ENCODE results near the gene GPR78.
"Not testable (repeated sequence)": the region's sequence is repeated elsewhere in the genome, so short reads cannot be mapped to it uniquely, and the experiment has no call there.

GPR78 gene

DNA sequence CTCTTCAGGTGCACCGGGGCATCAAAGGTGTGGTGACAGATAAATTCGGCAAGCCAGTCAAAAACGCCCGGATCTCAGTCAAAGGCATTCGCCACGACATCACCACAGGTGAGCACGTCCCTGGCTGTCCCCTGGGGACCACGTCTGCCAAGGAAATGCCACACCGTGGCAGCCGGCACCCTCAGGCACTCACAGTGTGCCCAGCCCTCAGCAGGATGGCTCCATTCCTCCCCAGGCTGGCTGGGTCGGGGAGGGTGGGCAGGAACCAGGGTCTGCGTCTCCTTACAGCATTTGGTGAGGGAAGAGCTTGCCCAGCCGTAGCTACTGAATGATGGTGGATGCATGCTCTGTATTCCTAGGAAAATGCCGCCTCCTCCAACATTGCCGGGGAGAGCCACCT is 38.2 kb downstream of the GPR78 start:
- DNase-seq, result no peak

DNA sequence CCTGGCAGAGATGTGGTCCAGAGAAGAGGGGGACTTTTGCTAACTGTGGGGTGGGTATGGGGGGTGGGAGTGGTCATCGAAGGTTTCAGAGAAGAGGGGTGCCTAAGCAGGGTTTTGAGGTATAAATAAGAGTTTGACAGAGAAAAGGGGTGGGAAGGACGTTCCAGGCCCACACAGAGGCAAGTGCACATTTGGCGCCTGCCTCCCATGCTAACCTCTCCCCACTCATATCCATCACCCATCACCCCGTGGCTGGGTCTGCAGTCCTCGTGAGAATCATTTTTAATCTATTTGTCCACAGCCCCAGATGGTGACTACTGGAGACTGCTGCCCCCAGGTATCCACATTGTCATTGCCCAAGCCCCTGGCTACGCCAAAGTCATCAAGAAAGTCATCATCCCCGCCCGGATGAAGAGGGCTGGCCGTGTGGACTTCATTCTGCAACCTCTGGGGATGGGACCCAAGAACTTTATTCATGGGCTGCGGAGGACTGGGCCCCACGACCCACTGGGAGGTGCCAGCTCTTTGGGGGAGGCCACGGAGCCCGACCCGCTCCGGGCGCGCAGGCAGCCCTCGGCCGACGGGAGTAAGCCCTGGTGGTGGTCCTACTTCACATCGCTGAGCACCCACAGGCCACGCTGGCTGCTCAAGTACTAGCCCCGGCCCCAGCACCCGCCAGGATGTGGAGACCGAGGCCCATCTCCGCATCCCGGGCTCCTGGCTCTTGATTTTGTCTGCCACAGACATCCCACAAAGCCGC is 38.9 kb downstream of the GPR78 start:
- DNase-seq, result no peak

DNA sequence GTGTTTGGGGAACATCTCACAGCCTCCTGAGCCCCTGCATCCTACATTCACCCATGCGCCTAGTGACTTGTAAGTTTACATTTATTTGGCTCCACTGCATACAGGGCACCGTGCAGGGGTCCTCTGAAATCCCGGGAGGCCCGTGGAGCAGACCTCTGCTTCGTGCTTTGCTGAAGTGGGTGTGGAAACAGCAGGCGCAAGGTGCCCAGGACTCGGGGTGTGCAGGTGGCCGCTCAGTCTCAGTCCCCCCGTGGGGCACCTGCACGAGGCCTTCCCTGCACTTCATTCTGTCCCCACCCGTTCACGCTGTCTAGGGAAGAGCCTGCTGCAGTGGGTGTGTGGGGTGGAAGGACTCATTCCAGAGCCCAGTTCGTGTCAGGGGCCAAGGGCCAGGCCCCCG is 40.9 kb downstream of the GPR78 start:
- not testable (repeated sequence) for DNase-seq

DNA sequence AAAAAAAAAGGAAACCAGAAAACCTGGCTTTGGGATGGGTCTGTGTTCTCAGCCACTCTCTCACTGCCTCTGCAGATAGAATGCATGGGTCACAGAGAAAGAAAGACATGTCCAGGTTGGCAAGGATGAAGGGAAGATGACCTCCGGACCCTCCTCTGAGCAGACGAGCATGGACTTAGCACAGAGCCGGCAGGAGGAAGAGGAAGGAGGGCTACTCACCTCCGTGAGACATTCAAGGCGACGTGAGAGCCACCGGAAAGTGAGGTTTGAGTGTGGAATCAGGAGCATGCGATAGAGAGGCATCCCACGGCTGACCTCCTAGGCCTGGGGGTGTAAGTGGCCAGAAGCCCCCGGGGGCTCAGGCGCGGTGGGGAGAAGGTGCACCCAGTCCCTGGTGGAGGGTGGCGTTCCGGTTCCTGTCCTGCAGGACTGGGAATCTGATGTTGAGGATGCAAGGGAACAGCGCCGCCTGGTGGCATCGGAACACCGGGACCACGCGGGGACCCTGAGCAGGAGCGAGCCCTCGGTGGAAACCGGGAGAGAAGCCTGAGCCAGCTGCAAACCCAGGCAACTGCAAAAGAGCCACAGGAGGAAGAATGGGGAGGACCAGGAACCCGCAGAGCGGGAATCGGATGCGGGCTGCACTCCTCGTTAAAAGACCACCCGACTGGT is 44.5 kb downstream of the GPR78 start:
- DNase-seq, result not testable (repeated sequence)

DNA sequence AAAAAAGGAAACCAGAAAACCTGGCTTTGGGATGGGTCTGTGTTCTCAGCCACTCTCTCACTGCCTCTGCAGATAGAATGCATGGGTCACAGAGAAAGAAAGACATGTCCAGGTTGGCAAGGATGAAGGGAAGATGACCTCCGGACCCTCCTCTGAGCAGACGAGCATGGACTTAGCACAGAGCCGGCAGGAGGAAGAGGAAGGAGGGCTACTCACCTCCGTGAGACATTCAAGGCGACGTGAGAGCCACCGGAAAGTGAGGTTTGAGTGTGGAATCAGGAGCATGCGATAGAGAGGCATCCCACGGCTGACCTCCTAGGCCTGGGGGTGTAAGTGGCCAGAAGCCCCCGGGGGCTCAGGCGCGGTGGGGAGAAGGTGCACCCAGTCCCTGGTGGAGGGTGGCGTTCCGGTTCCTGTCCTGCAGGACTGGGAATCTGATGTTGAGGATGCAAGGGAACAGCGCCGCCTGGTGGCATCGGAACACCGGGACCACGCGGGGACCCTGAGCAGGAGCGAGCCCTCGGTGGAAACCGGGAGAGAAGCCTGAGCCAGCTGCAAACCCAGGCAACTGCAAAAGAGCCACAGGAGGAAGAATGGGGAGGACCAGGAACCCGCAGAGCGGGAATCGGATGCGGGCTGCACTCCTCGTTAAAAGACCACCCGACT is 50.2 kb downstream of the GPR78 start:
- not testable (repeated sequence) for DNase-seq

DNA sequence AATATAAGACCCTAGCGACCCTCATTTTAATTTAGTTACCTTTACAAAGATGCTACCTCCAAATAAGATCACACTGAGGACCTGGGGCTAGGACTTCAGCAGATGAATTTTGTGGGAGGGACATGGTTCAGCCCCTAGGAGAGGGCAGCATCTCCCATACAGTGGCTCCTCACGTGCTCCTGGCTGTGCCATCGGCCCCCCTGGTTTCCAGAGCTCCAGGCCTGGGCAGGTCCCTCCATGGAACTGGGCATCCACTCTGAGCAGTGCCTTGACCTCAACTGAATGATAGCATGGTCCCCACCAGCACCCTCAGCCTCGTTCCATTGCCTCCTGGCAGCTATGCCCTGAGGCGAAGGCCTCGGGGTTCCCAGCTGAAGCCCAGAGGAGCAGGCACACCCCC is 51.7 kb downstream of the GPR78 start:
- not testable (repeated sequence) for DNase-seq

GRCh38 chr4:8634773-8635172 is 54.6 kb downstream of the GPR78 start:
- DNase-seq, result not testable (repeated sequence)

DNA sequence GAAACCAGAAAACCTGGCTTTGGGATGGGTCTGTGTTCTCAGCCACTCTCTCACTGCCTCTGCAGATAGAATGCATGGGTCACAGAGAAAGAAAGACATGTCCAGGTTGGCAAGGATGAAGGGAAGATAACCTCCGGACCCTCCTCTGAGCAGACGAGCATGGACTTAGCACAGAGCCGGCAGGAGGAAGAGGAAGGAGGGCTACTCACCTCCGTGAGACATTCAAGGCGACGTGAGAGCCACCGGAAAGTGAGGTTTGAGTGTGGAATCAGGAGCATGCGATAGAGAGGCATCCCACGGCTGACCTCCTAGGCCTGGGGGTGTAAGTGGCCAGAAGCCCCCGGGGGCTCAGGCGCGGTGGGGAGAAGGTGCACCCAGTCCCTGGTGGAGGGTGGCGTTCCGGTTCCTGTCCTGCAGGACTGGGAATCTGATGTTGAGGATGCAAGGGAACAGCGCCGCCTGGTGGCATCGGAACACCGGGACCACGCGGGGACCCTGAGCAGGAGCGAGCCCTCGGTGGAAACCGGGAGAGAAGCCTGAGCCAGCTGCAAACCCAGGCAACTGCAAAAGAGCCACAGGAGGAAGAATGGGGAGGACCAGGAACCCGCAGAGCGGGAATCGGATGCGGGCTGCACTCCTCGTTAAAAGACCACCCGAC is 55.8 kb downstream of the GPR78 start:
- DNase-seq, result not testable (repeated sequence)
